Measurements from ENCODE around the gene C2CD2L.

DNA sequence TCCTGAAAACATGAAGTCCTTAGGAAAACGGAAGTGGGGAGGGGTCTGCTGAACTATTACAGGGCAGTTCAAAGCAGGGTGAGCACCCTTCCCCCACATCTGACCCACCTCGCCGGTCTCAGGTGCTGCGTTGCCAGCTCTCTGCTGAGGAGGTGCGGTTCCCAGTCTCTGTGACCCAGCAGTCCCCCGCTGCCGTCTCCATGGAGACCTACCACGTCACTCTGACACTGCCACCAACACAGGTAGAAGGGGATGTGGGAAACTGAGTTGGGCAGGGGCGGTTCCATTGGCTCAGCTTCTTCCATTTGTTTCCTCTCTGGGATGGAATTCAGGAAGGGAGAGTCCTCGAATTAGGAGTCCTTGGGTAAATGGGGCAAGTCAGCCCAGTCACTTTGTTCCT, 3.3 kb downstream of the C2CD2L start:
- TF ChIP-seq POLR2A (IDR thresholded peaks at IDR 0.05; ENCODE audit: low read length) (no peak), GATA1 (IDR thresholded peaks at IDR 0.05; ENCODE audit: low read depth, low read length) (no peak)

Data from erythroblast (primary cell).